G401.6 (cell line): ENCODE results near the gene GOLT1A.
"Not testable (repeated sequence)": the region's sequence is repeated elsewhere in the genome, so short reads cannot be mapped to it uniquely, and the experiment has no call there.

Experiments
- FAIRE-seq: peaks from 2 replicates; lab custom pipeline; 2012; peaks lifted over from hg19 to GRCh38; lab: Jason Lieb, UNC

The GOLT1A gene

DNA sequence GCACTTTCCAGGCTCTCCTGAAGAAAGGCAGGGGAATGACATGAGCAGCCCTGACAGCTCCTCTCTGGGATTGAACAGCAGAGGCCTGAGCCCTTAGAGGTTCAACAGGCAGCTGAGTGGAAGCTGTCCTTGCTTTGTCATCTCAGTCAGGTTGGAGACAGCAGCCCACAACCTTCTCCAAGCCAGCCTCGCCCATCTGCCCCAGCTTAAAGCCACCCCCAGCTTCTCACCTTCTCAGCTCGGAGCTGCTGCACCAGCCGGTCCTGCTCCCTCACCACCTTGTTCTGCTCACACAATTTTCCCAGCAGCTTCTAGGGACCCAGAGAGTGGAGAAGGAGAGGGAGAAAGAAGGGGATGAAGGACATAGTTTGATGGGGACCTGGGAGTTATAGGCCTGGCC lies 35.2 kb upstream of the GOLT1A start:
- no peak for FAIRE-seq

GRCh38 chr1:204246876-204247275 lies 33.1 kb upstream of the GOLT1A start:
- no peak for FAIRE-seq

- FAIRE-seq: no peak
Measured at GRCh38 chr1:204242920-204243319, 29.1 kb upstream of the GOLT1A start.

DNA sequence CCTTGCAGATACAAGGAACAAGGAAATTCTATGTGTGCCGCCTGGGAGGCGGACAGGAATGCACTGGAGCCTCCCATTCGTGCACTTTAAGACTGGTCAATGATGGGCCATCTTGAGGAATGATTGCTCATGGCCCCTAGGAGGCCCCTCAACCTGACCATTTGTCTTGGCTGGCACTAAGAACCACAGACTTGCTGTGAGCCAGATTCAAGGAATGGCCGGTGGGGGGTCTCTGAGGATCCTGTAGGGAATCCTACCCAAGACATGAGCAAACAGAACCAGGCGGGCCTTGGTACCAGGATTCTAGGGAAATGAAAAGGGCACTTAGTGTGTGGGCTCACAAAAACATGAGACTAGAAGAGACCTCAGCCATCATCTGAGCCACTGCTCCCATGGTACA lies 28.1 kb upstream of the GOLT1A start:
- no peak for FAIRE-seq

GRCh38 chr1:204241050-204241449 lies 27.3 kb upstream of the GOLT1A start:
- FAIRE-seq: no peak

DNA sequence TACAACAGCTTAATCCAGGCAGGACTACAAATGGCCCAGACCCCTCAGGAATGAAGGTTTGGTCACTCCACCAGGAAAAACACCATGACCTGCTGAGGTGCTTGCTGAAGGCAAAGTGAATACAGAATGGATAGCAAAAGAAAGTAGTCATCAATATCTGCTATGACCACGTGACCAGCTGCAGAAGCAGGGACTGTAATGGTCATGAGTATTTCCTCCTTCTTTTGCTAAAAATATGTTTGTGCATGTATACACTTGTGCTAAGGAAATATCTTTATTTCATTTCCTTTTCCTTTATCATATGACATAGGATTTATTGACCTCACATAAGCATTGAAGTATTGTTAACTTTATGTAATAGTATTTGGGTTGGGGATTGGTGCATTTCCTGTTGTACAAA lies 26.4 kb upstream of the GOLT1A start:
- FAIRE-seq: no peak

- FAIRE-seq: not testable (repeated sequence)
Measured at GRCh38 chr1:204239401-204239800, 25.6 kb upstream of the GOLT1A start.

DNA sequence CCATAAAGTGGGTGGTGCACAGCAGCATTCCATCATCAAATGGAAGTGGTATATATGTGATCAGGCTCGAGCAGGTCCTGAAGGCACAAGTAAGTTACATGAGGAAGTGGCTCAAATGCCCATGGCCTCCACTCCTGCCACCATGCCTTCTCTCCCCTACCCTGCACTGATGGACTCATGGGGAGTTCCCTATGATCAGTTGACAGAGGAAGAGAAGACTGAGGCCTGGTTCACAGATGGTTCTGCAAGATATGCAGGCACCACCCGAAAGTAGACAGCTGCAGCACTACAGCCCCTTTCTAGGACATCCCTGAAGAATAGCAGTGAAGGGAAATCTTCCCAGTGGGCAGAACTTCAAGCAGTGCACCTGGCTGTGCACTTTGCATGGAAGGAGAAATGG lies 24.7 kb upstream of the GOLT1A start:
- not testable (repeated sequence) for FAIRE-seq

- not testable (repeated sequence) for FAIRE-seq
Measured at GRCh38 chr1:204237515-204237914, 23.7 kb upstream of the GOLT1A start.

DNA sequence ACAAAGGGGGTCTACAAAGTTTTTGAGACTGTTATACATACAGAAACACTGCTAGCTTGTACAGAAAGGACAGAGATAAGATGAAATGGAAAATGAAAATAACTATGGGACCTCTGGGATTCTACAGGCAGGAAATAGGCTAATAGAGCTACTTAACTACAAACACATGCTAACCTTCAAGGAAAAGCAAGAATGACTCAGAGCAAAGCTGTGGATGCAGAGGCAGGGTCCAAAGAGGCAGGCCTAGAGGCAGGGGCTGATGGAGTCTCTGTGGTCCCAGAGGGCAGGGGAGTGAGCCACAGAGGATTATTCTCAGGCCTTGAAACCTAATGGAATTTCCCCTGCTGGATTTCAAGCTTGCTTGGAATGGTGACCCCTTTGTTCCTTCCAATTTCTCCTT lies 18.7 kb upstream of the GOLT1A start:
- no peak for FAIRE-seq

GRCh38 chr1:204230211-204230610 lies 16.4 kb upstream of the GOLT1A start:
- no peak for FAIRE-seq

- no peak for FAIRE-seq
Measured at GRCh38 chr1:204228896-204229295, 15.1 kb upstream of the GOLT1A start.

- FAIRE-seq: no peak
Measured at GRCh38 chr1:204227996-204228785, 14.4 kb upstream of the GOLT1A start.

DNA sequence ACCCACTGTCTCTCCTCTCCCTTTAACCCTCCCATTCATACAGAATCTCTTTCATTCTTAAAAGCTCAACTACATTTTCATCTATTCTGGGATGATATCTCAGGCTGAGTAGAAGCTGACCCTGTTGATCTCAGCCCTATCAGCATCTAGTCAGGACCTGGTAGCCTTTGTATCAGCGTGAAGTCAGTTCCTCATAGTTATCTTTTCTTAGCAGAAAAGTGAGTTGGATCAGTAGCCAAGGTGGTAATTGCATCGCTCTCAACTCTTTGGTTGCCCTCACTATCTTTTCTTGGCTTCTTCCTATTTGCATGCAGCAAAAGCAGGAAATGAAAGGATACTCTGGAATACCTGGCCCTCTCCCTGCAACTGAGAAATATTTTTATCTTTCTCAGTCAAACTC lies 13.6 kb upstream of the GOLT1A start:
- no peak for FAIRE-seq

DNA sequence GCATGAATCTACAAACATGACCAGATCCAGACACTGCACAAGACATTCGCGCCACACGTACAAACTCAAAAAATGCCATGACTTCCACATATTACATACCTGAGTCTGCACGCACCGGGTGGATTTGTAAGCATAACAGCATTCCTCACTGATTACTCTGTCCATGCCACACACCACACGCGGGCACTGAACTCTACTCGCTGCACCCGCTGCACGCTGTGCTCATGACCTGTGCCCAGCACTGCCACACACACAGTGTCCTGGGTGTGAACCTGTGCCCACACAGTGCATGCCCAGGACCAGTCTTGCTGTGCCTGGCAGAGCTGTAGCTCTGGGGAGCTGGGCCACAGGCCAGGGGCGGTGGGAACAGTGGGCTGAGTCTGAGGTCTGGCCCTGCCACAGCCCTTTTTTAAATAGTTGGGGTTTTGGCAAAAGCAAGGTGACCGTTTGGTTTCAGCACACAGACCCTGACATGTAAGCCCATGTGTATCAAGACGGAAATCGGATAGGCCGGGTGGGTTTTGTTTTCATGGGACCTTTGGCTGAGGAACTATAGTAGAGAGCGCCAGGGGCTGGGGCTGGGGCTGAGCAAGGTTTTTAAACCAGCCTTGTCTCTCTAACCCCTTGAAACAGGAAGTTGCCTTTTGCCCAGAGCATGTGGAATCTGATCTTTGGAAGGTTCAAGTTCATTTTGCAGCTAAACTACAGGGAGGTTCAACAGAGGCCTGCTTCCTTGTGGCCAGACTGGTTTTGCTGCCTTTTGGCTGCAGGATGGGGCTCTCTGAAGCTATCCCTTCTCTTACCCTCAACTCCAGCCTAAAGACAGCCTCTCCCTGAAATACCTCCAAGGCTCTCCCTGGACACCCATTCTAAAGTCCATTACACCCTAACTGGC lies 12.3 kb upstream of the GOLT1A start:
- FAIRE-seq: no peak

- FAIRE-seq: no peak
Measured at GRCh38 chr1:204224655-204225054, 10.9 kb upstream of the GOLT1A start.

DNA sequence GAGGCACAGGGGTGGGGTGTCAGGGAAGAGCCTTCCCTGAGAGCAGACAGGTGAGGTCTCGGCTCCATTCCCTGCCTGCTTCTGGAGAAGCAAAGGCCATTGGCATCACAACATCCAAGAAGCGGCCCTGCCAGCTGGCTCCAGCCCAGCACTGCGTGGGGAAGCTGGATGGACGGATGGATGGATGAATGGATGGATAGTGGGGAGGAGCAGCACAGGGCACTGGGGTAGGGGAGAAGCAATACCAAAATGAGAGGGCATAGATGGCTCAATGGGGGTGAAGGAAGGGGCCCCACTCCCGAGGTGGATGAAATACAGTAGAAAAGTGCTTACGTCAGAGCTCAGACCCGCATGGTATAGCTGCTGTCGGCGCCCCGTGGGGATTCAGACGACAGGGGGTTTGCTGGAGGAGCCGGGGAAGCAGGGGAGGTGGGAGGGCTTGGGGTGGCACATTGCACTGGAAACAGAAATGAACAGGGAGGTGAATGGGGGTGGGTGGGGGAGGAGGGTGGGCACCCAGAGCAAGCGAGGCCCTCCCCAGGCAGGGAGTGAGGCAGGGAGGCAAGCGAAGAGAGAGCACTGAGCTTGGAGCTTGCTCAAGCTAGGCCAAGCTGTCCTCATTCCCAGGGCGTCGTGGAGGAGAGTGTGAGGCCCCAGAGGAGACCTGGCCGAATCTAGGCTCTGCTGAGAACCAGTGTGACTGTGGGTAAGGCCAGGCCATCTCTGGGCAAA lies 9.5 kb upstream of the GOLT1A start:
- no peak for FAIRE-seq

- FAIRE-seq: no peak
Measured at GRCh38 chr1:204222764-204223055, 8.9 kb upstream of the GOLT1A start.

- no peak for FAIRE-seq
Measured at GRCh38 chr1:204222006-204222763, 8.4 kb upstream of the GOLT1A start.

GRCh38 chr1:204221271-204221670 lies 7.5 kb upstream of the GOLT1A start:
- no peak for FAIRE-seq

- FAIRE-seq: no peak
Measured at GRCh38 chr1:204219971-204220616, 6.3 kb upstream of the GOLT1A start.

GRCh38 chr1:204218552-204218951 lies 4.8 kb upstream of the GOLT1A start:
- FAIRE-seq: no peak
